ENCODE results near the gene OGFOD2. TPM values are rescaled to one million over a fixed set of nuclear protein-coding genes. Genes with fewer than 3 reads are reported as not detected.
A peak's percentile ranks its signal among the peaks of the same experiment; 100 is the strongest.

The OGFOD2 gene
- total RNA-seq, 1 donor from 2014 or later, result 22.8 TPM

GRCh38 chr12:122983789-122984515 is 8.9 kb downstream of the OGFOD2 start:
- intact Hi-C loops (cut with micrococcal nuclease), result loop anchor here (5.0 kb wide), 1 partner anchor 168 kb away; the partner anchor contains the start of gene PITPNM2
- Mint-ChIP-seq H3K27ac (peak overlapping the region; percentile 50), H3K9me3 (no peaks in the 10 kb centered on the region), H3K27me3 (no peaks in the 10 kb centered on the region), H3K4me3 (no peak overlapping the region), H3K36me3 (ENCODE audit: low read depth) (peaks cover 29% of the 10 kb centered on the region), H3K4me1 (peaks cover 39% of the 10 kb centered on the region)
- ChIA-PET CTCF (no interaction called here), POLR2A (interaction anchor here (0.5 to 1.0 kb wide), 3 partner anchors 11 to 249 kb away, joined by 3 to 6 read pairs (median 4); partner anchors contain the start of genes ABCB9 and MPHOSPH9)
- no peak for DNase-seq
- no peak for ATAC-seq (ENCODE audit: low read depth)
- TF ChIP-seq CTCF (IDR thresholded peaks at IDR 0.05), result no peak

DNA sequence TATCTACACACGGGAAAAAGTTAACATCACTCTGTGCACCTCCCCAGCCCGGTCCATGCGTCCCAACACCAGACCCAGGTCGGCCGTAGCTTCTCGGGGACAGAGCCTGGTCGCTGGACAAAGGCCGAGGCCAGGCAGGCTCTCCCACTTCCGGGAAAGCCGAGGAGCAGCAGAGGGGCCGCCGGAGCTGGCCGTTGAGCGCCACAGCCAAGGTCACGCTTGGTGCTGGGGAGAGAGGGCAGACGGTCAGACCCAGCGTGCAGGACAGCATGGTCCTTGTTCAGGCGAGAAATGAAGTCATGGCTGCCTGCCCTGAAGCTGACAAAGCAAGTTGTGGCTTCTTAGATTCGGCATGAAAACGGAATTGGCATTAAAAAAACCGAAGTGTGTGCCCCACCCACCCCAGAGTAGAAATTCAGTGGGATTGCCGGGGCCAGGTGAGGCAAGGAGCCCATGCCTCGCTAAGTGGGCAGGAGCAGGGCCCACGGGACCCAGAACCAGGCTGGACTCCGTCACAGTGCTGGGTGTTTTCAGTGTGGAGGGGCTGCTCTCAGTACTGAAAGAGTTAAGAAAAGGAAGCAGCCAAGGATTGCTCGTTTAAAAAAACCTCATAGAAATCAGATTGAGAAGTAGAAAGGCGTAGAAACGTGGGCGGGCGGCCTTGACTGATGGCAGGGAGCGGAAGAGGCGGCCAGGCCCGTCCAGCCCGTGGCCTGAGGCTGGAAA is 9.7 kb downstream of the OGFOD2 start:
- intact Hi-C loops (cut with micrococcal nuclease), result loop anchor here (5.0 kb wide), 1 partner anchor 168 kb away; the partner anchor contains the start of gene PITPNM2
- POLR2A ChIA-PET, result interaction anchor here (0.5 to 1.0 kb wide), 3 partner anchors 12 to 248 kb away, joined by 3 to 6 read pairs (median 4); partner anchors contain the start of genes ABCB9 and MPHOSPH9
- peak overlapping the region; percentile 50 for H3K27ac Mint-ChIP-seq
- DNase-seq (no peak), ATAC-seq (ENCODE audit: low read depth) (no peak)
- no peaks in the 10 kb centered on the region for H3K27me3 Mint-ChIP-seq
- H3K36me3 Mint-ChIP-seq (ENCODE audit: low read depth), result peaks cover 29% of the 10 kb centered on the region
- CTCF ChIA-PET, result no interaction called here
- H3K4me3 Mint-ChIP-seq, result no peak overlapping the region
- no peaks in the 10 kb centered on the region for H3K9me3 Mint-ChIP-seq
- H3K4me1 Mint-ChIP-seq, result peaks cover 35% of the 10 kb centered on the region
- no peak for TF ChIP-seq CTCF (IDR thresholded peaks at IDR 0.05)

- peak overlapping the region; percentile 30 for H3K27ac Mint-ChIP-seq
- no peak for ATAC-seq (ENCODE audit: low read depth)
- ChIA-PET CTCF (no interaction called here), POLR2A (interaction anchor here (1.0 kb wide), 1 partner anchor 20 kb away, joined by 4 read pairs; the partner anchor contains the start of gene ABCB9)
- no peaks in the 10 kb centered on the region for H3K27me3 Mint-ChIP-seq
- peaks cover 31% of the 10 kb centered on the region for H3K4me1 Mint-ChIP-seq
- no peak overlapping the region for H3K4me3 Mint-ChIP-seq
- H3K36me3 Mint-ChIP-seq (ENCODE audit: low read depth), result peaks cover 26% of the 10 kb centered on the region
- H3K9me3 Mint-ChIP-seq, result no peaks in the 10 kb centered on the region
- TF ChIP-seq CTCF (IDR thresholded peaks at IDR 0.05), result no peak
- intact Hi-C loops (cut with micrococcal nuclease), result no loop called here
- no peak for DNase-seq
Measured at GRCh38 chr12:122985338-122986257, 10.6 kb downstream of the OGFOD2 start.

DNA sequence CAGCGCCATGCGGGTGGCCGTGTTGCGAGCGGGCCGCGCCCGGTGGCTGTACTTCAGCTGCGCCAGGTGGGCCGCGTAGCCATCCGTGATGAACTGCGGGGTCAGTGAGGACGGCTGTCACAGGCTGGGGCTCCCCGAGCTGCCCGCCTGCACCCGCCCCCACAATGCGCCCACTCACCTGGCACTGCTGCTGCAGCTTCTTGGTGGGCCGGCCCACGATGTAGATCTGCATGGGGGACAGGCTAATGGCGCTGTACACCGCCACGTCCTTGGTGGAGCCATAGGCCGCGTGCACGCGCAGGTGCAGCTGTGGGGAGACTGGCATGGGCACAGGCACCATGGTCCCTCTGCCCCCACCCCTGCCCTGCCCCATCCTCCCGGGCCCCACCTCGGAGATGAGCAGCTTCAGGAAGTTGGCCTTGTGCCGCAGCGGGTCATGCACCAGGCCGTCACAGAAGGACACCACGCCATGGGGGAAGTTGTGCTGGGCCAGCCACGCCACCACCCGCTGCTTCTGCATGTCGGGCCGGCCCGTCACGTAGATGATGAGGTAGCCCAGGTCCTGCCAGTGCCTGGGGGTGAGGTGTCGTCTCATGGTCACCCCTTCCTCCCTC is 11.3 kb downstream of the OGFOD2 start:
- Mint-ChIP-seq H3K27ac (no peak overlapping the region), H3K4me1 (peaks cover 28% of the 10 kb centered on the region), H3K36me3 (ENCODE audit: low read depth) (peaks cover 24% of the 10 kb centered on the region), H3K9me3 (no peaks in the 10 kb centered on the region), H3K27me3 (no peaks in the 10 kb centered on the region), H3K4me3 (no peak overlapping the region)
- DNase-seq (no peak), ATAC-seq (ENCODE audit: low read depth) (no peak)
- TF ChIP-seq CTCF (IDR thresholded peaks at IDR 0.05), result no peak
- CTCF ChIA-PET, result no interaction called here
- intact Hi-C loops (cut with micrococcal nuclease), result no loop called here
- POLR2A ChIA-PET, result no interaction called here

Data from activated B cell treated with CpG ODN at 0.5 μM for 24 hours (primary cell).